GM12891 (cell line): ENCODE data around the gene FSTL5.

Source experiments
- PAX5 ChIP-seq: IDR thresholded peaks from 2 replicates; pipeline ENCODE4 v1.6.1; 2011; ENCODE audit warnings: low read length, moderate library complexity, mild to moderate bottlenecking; ENCODE audit not compliant: insufficient read depth, severe bottlenecking
- POLR2A ChIP-seq: IDR thresholded peaks from 2 replicates; pipeline ENCODE4 v1.6.1; 2011; ENCODE audit warnings: low read depth, low read length, control low read depth
- POLR2AphosphoS5 ChIP-seq: IDR thresholded peaks from 2 replicates; pipeline ENCODE4 v1.6.1; 2011; ENCODE audit warnings: low read depth, low read length, control low read depth
- POU2F2 ChIP-seq: IDR thresholded peaks from 2 replicates; pipeline ENCODE4 v1.6.1; 2011; ENCODE audit warnings: low read depth, mild to moderate bottlenecking, control low read depth, low read length, moderate library complexity
- SPI1 ChIP-seq: IDR thresholded peaks from 2 replicates; pipeline ENCODE4 v1.6.1; 2011; ENCODE audit warnings: low read depth, low read length, control low read depth
- TAF1 ChIP-seq: IDR thresholded peaks from 2 replicates; pipeline ENCODE4 v1.6.1; 2011; ENCODE audit warnings: low read depth, low read length, control low read depth

- no peak for TF ChIP-seq POLR2AphosphoS5
- TF ChIP-seq PAX5: no peak
- no peak for TF ChIP-seq TAF1
- no peak for TF ChIP-seq POLR2A
- TF ChIP-seq POU2F2: no peak
- no peak for TF ChIP-seq SPI1
Measured at GRCh38 chr4:161525121-161525520, 638.7 kb downstream of the FSTL5 start.
